NCI-H1436 treated with DMSO at 0.1 percent for 48 hours (cell line): ENCODE data around the gene SLC6A19.

Experiments
- DNase-seq: peaks from one replicate; lab custom pipeline; 2025; lab: John Stamatoyannopoulos, UW

Gene SLC6A19

GRCh38 chr5:1180841-1181271 lies 20.5 kb upstream of the SLC6A19 start:
- DNase-seq, result no peak

GRCh38 chr5:1181451-1182359 lies 19.7 kb upstream of the SLC6A19 start:
- DNase-seq, result no peak

- no peak for DNase-seq
Measured at GRCh38 chr5:1182360-1182632, 19.1 kb upstream of the SLC6A19 start.

- no peak for DNase-seq
Measured at GRCh38 chr5:1182633-1183423, 18.6 kb upstream of the SLC6A19 start.

- no peak for DNase-seq
Measured at GRCh38 chr5:1183424-1184162, 17.8 kb upstream of the SLC6A19 start.

- no peak for DNase-seq
Measured at GRCh38 chr5:1184163-1184470, 17.3 kb upstream of the SLC6A19 start.

- no peak for DNase-seq
Measured at GRCh38 chr5:1184481-1184880, 16.9 kb upstream of the SLC6A19 start.

GRCh38 chr5:1185038-1185627 lies 16.3 kb upstream of the SLC6A19 start:
- DNase-seq, result no peak

- DNase-seq, result no peak
Measured at GRCh38 chr5:1185629-1186350, 15.6 kb upstream of the SLC6A19 start.

GRCh38 chr5:1186351-1187233 lies 14.8 kb upstream of the SLC6A19 start:
- no peak for DNase-seq

GRCh38 chr5:1187234-1187949 lies 14.0 kb upstream of the SLC6A19 start:
- no peak for DNase-seq

- DNase-seq, result no peak
Measured at GRCh38 chr5:1187950-1188334, 13.5 kb upstream of the SLC6A19 start.

GRCh38 chr5:1188464-1188863 lies 12.9 kb upstream of the SLC6A19 start:
- DNase-seq, result no peak

GRCh38 chr5:1189269-1189668 lies 12.1 kb upstream of the SLC6A19 start:
- no peak for DNase-seq

- no peak for DNase-seq
Measured at GRCh38 chr5:1190278-1190677, 11.1 kb upstream of the SLC6A19 start.

GRCh38 chr5:1190837-1191239 lies 10.6 kb upstream of the SLC6A19 start:
- DNase-seq, result no peak

GRCh38 chr5:1192971-1193590 lies 8.3 kb upstream of the SLC6A19 start:
- DNase-seq, result no peak

- DNase-seq, result no peak
Measured at GRCh38 chr5:1193591-1193985, 7.8 kb upstream of the SLC6A19 start.

GRCh38 chr5:1194378-1194777 lies 7.0 kb upstream of the SLC6A19 start:
- DNase-seq, result no peak

GRCh38 chr5:1195439-1195838 lies 6.0 kb upstream of the SLC6A19 start:
- DNase-seq, result no peak
